Esophagus muscularis mucosa (tissue), 3 donors: ENCODE measurements around the gene TFAP2A.

Source experiments
- POLR2A ChIP-seq: fragments of 450-650 bp; IDR thresholded peaks from one replicate; pipeline ENCODE4 v1.6.1; 2017; ENCODE audit warnings: antibody characterized with exemption, moderate library complexity, mild to moderate bottlenecking, low read depth
- TF ChIP-seq, protein P1 (sequence below), 3 experiments: fragments of 200-600 bp in 2 of 3; fragments of 450-650 bp in 1 of 3; sonication (generic) in 2 of 3; IDR thresholded peaks; one replicate each; pipeline ENCODE4 v1.5.1; 2017 to 2019; ENCODE audit warnings: antibody characterized with exemption in 3 of 3, mild to moderate bottlenecking in 2 of 3, moderate library complexity in 1 of 3

DNA sequence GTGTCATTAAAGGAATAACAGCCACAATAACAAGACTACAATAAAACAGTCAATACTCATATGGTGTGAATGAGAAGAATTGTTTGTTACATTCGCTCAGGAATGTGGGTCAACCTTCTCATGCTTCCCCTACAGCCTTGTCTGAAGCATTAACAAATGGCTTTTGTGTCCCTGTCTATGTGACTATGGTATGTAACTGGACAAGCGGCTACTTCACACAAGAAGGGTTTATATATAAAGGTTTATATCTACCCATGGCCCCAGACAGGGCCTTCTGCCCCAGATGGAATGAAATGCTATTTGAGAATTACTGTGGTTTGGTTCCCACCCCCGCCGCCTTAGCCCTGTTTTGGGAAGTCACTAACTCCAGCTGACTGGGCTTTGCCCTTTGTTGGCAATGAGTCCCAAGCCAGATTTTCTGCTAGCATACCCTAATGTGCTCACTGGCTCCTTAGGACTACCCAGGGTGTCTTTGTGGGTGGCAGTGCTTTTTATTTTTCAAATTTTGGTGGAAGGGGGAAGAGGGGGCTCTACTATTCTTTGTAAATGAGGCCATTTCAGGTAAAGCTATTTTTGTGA, 39.4 kb downstream of the TFAP2A start:
- TF ChIP-seq, protein P1, sequence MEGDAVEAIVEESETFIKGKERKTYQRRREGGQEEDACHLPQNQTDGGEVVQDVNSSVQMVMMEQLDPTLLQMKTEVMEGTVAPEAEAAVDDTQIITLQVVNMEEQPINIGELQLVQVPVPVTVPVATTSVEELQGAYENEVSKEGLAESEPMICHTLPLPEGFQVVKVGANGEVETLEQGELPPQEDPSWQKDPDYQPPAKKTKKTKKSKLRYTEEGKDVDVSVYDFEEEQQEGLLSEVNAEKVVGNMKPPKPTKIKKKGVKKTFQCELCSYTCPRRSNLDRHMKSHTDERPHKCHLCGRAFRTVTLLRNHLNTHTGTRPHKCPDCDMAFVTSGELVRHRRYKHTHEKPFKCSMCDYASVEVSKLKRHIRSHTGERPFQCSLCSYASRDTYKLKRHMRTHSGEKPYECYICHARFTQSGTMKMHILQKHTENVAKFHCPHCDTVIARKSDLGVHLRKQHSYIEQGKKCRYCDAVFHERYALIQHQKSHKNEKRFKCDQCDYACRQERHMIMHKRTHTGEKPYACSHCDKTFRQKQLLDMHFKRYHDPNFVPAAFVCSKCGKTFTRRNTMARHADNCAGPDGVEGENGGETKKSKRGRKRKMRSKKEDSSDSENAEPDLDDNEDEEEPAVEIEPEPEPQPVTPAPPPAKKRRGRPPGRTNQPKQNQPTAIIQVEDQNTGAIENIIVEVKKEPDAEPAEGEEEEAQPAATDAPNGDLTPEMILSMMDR (IDR thresholded peaks at IDR 0.05) = no peak
- TF ChIP-seq POLR2A = no peak
